ENCODE results near the gene PRKD1.

PRKD1 gene

DNA sequence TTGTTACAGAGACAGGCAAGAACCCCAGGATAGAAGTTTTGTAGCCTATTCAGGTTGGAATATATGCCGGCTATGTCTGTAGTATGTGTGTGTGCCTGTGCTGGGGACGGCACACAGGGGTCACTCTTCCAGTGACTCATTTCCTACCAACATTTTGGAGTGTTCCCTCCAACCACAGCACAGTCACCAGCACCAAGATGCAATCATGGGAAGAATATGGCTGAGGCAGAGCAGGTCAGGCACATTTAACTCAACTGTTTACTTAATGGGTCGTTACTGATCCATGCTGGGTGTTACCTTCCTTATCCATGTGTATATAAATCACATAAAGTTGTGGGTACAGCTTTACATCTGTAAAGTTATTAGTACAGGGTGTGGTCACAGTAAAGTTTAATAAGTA lies 178.3 kb downstream of the PRKD1 start:
- in situ Hi-C loops (cut with MboI; ENCODE audit: low sequenced_read_pairs, unreplicated experiment), result no loop called here
- DNase-seq (ENCODE audit: low spot score), result no peak

DNA sequence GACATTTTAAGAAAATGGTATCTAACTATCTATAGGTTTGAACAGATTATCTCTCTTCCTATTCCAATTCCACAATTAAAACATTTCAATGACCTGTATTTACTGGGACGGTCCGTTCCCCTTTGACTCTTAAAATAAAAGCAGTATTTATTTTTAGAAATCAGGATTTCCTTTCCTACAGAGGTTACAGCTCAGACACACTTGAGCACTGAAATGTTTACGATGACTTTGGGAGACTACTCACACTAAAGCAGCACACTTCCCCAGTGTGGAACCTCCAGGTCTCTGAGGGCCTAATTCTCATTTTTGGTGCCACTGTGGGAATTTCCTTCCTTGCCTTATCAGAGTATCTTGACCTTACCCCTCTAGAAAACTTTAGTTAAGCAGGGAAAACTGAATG lies 181.8 kb downstream of the PRKD1 start:
- DNase-seq (ENCODE audit: low spot score), result no peak
- in situ Hi-C loops (cut with MboI; ENCODE audit: low sequenced_read_pairs, unreplicated experiment), result no loop called here
- TF ChIP-seq, protein P1, sequence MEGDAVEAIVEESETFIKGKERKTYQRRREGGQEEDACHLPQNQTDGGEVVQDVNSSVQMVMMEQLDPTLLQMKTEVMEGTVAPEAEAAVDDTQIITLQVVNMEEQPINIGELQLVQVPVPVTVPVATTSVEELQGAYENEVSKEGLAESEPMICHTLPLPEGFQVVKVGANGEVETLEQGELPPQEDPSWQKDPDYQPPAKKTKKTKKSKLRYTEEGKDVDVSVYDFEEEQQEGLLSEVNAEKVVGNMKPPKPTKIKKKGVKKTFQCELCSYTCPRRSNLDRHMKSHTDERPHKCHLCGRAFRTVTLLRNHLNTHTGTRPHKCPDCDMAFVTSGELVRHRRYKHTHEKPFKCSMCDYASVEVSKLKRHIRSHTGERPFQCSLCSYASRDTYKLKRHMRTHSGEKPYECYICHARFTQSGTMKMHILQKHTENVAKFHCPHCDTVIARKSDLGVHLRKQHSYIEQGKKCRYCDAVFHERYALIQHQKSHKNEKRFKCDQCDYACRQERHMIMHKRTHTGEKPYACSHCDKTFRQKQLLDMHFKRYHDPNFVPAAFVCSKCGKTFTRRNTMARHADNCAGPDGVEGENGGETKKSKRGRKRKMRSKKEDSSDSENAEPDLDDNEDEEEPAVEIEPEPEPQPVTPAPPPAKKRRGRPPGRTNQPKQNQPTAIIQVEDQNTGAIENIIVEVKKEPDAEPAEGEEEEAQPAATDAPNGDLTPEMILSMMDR (IDR thresholded peaks at IDR 0.05; ENCODE audit: borderline replicate concordance, control extremely low read depth, extremely low read depth, insufficient read depth, missing control alignments), result no peak

More for the DNA sequence above, 178.3 kb downstream of the PRKD1 start:
- TF ChIP-seq, protein P1 (IDR thresholded peaks at IDR 0.05; ENCODE audit: borderline replicate concordance, control extremely low read depth, extremely low read depth, insufficient read depth, missing control alignments), result no peak

DNA sequence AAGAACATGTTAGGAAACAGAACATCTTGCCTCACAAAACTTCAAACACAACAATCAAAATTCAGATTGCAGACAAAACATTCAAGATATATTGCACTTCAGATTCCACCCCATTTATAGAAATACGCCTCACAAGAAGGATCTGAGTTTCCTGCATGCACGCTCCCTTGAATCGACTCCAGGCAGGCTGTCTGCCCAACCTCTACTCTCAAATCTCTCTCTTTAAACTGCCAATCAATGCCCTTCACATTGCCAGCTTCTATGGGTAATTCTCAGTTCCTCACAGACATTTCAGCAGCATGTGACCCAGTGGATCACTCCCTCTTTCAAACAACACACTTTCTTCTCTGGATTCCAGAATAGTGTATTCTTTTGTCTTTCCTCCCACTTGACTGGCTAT lies 184.1 kb downstream of the PRKD1 start:
- no peak for DNase-seq (ENCODE audit: low spot score)
- TF ChIP-seq, protein P1 (IDR thresholded peaks at IDR 0.05; ENCODE audit: borderline replicate concordance, control extremely low read depth, extremely low read depth, insufficient read depth, missing control alignments), result no peak
- in situ Hi-C loops (cut with MboI; ENCODE audit: low sequenced_read_pairs, unreplicated experiment), result no loop called here

DNA sequence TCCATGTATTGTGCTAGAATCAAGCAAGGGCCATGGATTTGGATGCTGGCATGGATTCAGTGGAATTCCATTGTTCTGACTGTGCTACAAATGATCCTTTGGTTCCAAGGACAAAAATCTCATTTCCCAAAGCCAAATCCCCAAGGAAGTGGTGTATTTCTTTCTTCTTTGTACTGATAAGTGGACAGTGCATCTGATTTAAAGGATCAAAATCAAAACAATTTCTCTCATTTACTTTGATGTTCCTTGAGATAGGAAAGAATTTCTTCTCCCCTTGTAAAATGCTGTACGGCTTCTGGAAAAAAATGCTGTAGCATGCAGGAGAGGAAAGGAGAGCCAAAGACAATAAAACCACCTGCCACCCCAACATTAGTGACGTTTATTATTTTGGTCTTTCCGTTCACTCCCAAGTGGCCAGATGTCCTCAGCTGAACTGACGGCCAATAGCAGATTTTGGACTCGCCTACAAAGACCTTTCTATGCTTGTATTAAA lies 185.7 kb downstream of the PRKD1 start:
- TF ChIP-seq, protein P1 (IDR thresholded peaks at IDR 0.05; ENCODE audit: borderline replicate concordance, control extremely low read depth, extremely low read depth, insufficient read depth, missing control alignments), result no peak
- DNase-seq (ENCODE audit: low spot score), result no peak
- in situ Hi-C loops (cut with MboI; ENCODE audit: low sequenced_read_pairs, unreplicated experiment), result no loop called here

DNA sequence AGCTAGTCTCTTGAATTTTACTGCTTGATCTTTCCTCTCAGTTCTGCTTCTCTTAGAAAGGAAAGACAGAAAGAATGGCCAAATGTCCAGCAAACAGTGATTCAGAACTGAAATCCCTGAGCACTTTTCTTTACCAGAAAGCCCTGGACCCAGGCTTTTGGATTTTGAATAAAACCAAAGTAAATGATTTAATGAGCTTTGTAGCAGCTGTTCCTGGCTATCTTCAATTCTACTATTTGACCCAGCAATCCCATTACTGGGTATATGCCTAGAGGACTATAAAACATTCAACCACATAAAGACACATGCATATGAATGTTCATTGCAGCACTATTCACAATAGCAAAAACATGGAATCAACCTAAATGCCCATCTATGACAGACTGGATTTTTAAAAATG lies 187.2 kb downstream of the PRKD1 start:
- in situ Hi-C loops (cut with MboI; ENCODE audit: low sequenced_read_pairs, unreplicated experiment), result no loop called here
- no peak for DNase-seq (ENCODE audit: low spot score)
- TF ChIP-seq, protein P1 (IDR thresholded peaks at IDR 0.05; ENCODE audit: borderline replicate concordance, control extremely low read depth, extremely low read depth, insufficient read depth, missing control alignments), result no peak

DNA sequence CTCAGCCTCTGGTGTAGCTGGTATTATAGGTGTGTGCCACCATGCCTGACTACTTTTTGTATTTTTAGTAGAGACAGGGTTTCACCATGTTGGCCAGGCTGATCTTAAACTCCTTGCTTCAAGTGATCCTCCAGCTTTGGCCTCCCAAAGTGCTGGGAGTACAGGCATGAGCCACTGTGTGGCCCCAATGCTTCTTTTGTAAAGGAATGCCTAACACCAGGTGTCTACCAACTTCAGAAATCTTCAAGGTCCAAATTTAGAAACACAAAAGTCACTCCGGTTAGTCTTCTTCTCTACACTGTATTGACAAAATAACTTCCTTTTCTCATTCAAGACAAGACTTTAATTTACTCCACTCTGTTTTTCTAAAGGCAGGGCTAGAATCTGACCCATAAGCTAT lies 188.7 kb downstream of the PRKD1 start:
- no peak for DNase-seq (ENCODE audit: low spot score)
- TF ChIP-seq, protein P1 (IDR thresholded peaks at IDR 0.05; ENCODE audit: borderline replicate concordance, control extremely low read depth, extremely low read depth, insufficient read depth, missing control alignments), result no peak
- in situ Hi-C loops (cut with MboI; ENCODE audit: low sequenced_read_pairs, unreplicated experiment), result no loop called here

DNA sequence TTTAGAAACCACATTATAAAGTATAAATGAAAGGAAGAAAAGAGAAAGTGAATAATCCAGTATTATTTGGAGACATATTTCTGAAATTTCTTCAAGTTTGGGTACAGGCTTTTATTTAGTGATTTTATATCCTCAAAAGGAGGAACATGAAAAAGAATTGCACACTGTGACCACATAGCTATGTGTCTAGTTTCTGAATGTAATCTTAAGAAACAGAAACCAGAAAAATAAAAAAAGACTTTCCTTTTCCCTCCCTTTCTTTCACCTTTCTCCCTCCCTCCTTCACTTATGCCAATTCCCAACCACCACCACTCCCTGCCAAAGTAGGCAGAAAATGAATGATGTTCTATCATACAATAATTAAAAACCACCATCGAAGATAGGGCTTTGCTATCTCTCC lies 189.6 kb downstream of the PRKD1 start:
- TF ChIP-seq, protein P1 (IDR thresholded peaks at IDR 0.05; ENCODE audit: borderline replicate concordance, control extremely low read depth, extremely low read depth, insufficient read depth, missing control alignments), result no peak
- no peak for DNase-seq (ENCODE audit: low spot score)
- in situ Hi-C loops (cut with MboI; ENCODE audit: low sequenced_read_pairs, unreplicated experiment), result no loop called here

Data from GM13976 (cell line).